Fibroblast of lung (primary cell): Measurements from ENCODE around the gene CDH4. TPM values are rescaled to one million over a fixed set of nuclear protein-coding genes. Genes with fewer than 3 reads are reported as not detected.

Experiments used
- DNase-seq, 2 donors: peaks; one replicate each; pipeline versions ENCODE4 v3.0.0 to v3.0.0-alpha.2; 2010; ENCODE audit warnings: low read depth in 2 of 2
- H2AFZ ChIP-seq: 2 replicates; pipeline ENCODE4 v1.5.1; 2012; ENCODE audit warnings: low read length, control low read depth, inconsistent platforms
- H3K27ac ChIP-seq: 2 replicates; pipeline ENCODE4 v1.5.1; 2011; ENCODE audit warnings: low read length, control low read depth; ENCODE audit not compliant: insufficient read depth
- H3K27me3 ChIP-seq: 2 replicates; pipeline ENCODE4 v1.5.1; 2011; ENCODE audit warnings: mild to moderate bottlenecking, low read length; ENCODE audit not compliant: control insufficient read depth, insufficient read depth
- H3K36me3 ChIP-seq: 2 replicates; pipeline ENCODE4 v1.5.1; 2011; ENCODE audit warnings: low read length; ENCODE audit not compliant: control insufficient read depth, insufficient read depth
- H3K4me1 ChIP-seq: 2 replicates; pipeline ENCODE4 v1.5.1; 2011; ENCODE audit warnings: low read length; ENCODE audit not compliant: control insufficient read depth, insufficient read depth; ENCODE audit errors: extremely low read depth
- H3K4me2 ChIP-seq: 2 replicates; pipeline ENCODE4 v1.5.1; 2011; ENCODE audit warnings: low read length, control low read depth; ENCODE audit not compliant: insufficient read depth; ENCODE audit errors: extremely low read depth
- H3K4me3 ChIP-seq, 4 experiments: fragments of 200-600 bp in 1 of 4; sonication (generic) in 1 of 4; replicated peaks in 1 of 4; 2 replicates each; pipeline ENCODE4 v1.5.1; 2011 to 2016; ENCODE audit warnings: low read length in 4 of 4, low read depth in 3 of 4, mild to moderate bottlenecking in 3 of 4, control low read depth in 2 of 4, inconsistent platforms in 1 of 4, mixed read lengths in 1 of 4; ENCODE audit not compliant: insufficient read depth in 1 of 4; ENCODE audit errors: control extremely low read depth in 1 of 4
- H3K79me2 ChIP-seq: 2 replicates; pipeline ENCODE4 v1.5.1; 2012; ENCODE audit warnings: mild to moderate bottlenecking, low read length, inconsistent platforms; ENCODE audit not compliant: control insufficient read depth, insufficient read depth
- H3K9ac ChIP-seq: 2 replicates; pipeline ENCODE4 v1.5.1; 2011; ENCODE audit warnings: mild to moderate bottlenecking, low read length, control low read depth; ENCODE audit not compliant: insufficient read depth
- H3K9me3 ChIP-seq: 2 replicates; pipeline ENCODE4 v1.5.1; 2012; ENCODE audit warnings: low read depth, low read length; ENCODE audit not compliant: control insufficient read depth, insufficient read depth
- H4K20me1 ChIP-seq: 2 replicates; pipeline ENCODE4 v1.5.1; 2011; ENCODE audit warnings: low read length; ENCODE audit not compliant: control insufficient read depth, insufficient read depth; ENCODE audit errors: extremely low read depth
- EZH2 ChIP-seq: IDR thresholded peaks from 2 replicates; pipeline ENCODE4 v1.5.1; 2012; ENCODE audit warnings: low read length, control low read depth, mild to moderate bottlenecking; ENCODE audit errors: missing control alignments
- polyA plus RNA-seq, 2 donors: library from polyadenylated mRNA; depleted of rRNA in 1 of 2; stranded (reverse) in 1 of 2; unstranded in 1 of 2; fragments of >200 nt; gene quantifications; 2 replicates each; pipeline ENCODE4 v1.2.1, GENCODE V29; 2011 to 2012; ENCODE audit warnings: missing spikeins in 1 of 2
- total RNA-seq: library from RNA; depleted of rRNA; stranded (reverse); fragments of >200 nt; gene quantifications from 2 replicates; pipeline ENCODE4 v1.2.1, GENCODE V29; 2014
- TF ChIP-seq, protein P1 (sequence below), 2 donors: IDR thresholded peaks in 1 of 2; conservative IDR thresholded peaks in 1 of 2; 1 replicate in 1 of 2; 2 replicates in 1 of 2; pipeline ENCODE4 v1.5.1; 2011 to 2012; ENCODE audit warnings: low read length in 2 of 2, control low read depth in 1 of 2, inconsistent platforms in 1 of 2, low read depth in 1 of 2, mild to moderate bottlenecking in 1 of 2

CDH4 gene
- total and polyA plus RNA-seq, 2 donors (not counting 1 experiment from before 2014, with no cell fraction given) = 4.8 to 6.8 TPM

DNA sequence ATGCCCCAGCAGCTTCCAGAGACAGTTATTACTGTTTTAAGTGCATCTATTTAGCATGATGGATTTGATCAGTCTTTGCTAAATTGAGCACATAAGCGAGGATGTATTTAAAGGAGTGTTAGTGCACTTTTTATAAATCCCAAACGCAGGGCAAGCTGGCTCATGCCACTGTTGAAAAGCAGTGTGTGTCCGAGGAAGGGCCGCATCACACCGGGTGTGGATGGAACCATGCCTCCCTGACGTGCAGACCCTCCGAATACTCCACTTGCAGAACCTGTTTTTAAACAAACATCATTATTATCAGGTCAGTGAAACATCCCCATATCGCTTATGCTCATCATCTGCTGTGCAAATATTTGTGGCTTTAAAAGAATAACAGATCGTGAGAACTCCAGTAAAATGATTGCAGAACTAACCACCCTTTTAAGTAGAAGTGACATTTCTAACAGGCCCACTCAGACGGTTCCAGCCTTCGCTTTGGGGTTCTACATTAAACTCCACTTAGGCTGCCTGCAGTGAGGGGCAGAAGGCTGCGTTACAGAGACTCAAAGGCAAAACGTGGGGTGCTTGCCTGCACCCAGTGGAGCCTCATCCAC, 190.1 kb downstream of the CDH4 start:
- H2AFZ ChIP-seq = no peak overlapping the region
- no peaks in the 10 kb centered on the region for H3K79me2 ChIP-seq
- no peaks in the 10 kb centered on the region for H3K27me3 ChIP-seq
- no peaks in the 10 kb centered on the region for H3K36me3 ChIP-seq
- DNase-seq = peak in 1 of 2 donors; percentile 33
- no peaks in the 10 kb centered on the region for H3K9me3 ChIP-seq
- H3K4me2 ChIP-seq = no peak overlapping the region
- H3K9ac ChIP-seq = no peak overlapping the region
- TF ChIP-seq, protein P1, sequence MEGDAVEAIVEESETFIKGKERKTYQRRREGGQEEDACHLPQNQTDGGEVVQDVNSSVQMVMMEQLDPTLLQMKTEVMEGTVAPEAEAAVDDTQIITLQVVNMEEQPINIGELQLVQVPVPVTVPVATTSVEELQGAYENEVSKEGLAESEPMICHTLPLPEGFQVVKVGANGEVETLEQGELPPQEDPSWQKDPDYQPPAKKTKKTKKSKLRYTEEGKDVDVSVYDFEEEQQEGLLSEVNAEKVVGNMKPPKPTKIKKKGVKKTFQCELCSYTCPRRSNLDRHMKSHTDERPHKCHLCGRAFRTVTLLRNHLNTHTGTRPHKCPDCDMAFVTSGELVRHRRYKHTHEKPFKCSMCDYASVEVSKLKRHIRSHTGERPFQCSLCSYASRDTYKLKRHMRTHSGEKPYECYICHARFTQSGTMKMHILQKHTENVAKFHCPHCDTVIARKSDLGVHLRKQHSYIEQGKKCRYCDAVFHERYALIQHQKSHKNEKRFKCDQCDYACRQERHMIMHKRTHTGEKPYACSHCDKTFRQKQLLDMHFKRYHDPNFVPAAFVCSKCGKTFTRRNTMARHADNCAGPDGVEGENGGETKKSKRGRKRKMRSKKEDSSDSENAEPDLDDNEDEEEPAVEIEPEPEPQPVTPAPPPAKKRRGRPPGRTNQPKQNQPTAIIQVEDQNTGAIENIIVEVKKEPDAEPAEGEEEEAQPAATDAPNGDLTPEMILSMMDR (conservative IDR thresholded peaks at IDR 0.05 in 1 of 2, IDR thresholded peaks at IDR 0.05 in 1 of 2; ENCODE audit: low read depth in 1 of 2, low read length in 2 of 2) = no peak
- TF ChIP-seq EZH2 = no peak
- no peak overlapping the region for H3K27ac ChIP-seq
- peaks cover 7% of the 10 kb centered on the region for H3K4me1 ChIP-seq
- no peaks in the 10 kb centered on the region for H4K20me1 ChIP-seq
- H3K4me3 ChIP-seq = no peak overlapping the region

DNA sequence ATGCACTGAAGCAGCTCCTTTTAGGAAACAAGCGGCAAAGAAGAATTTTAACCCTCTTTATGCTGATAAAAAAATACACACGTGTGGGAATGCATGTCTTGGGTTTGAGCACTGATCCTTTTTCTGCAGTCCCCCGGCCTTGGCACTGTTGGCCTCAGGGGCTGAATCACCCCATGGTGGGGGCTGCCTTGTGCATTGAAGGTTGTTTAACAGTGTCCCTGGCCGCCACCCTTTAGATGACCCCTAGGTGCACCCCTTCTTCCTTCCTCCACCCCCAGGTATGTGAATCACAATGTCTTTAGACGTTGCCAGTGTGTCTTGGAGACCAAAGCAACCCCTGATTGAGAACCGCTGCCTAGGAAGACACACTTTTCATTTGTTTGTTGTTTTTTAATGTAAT, 190.7 kb downstream of the CDH4 start:
- no peak for DNase-seq
- Histone ChIP-seq H3K27ac (no peak overlapping the region), H2AFZ (no peak overlapping the region), H3K79me2 (no peaks in the 10 kb centered on the region), H3K9ac (no peak overlapping the region), H3K4me3 (no peak overlapping the region), H3K9me3 (no peaks in the 10 kb centered on the region), H3K4me1 (peaks cover 4% of the 10 kb centered on the region), H3K27me3 (no peaks in the 10 kb centered on the region), H3K4me2 (no peak overlapping the region), H3K36me3 (no peaks in the 10 kb centered on the region), H4K20me1 (no peaks in the 10 kb centered on the region)
- TF ChIP-seq, protein P1 (conservative IDR thresholded peaks at IDR 0.05 in 1 of 2, IDR thresholded peaks at IDR 0.05 in 1 of 2; ENCODE audit: low read depth in 1 of 2, low read length in 2 of 2) = no peak
- TF ChIP-seq EZH2 = no peak

DNA sequence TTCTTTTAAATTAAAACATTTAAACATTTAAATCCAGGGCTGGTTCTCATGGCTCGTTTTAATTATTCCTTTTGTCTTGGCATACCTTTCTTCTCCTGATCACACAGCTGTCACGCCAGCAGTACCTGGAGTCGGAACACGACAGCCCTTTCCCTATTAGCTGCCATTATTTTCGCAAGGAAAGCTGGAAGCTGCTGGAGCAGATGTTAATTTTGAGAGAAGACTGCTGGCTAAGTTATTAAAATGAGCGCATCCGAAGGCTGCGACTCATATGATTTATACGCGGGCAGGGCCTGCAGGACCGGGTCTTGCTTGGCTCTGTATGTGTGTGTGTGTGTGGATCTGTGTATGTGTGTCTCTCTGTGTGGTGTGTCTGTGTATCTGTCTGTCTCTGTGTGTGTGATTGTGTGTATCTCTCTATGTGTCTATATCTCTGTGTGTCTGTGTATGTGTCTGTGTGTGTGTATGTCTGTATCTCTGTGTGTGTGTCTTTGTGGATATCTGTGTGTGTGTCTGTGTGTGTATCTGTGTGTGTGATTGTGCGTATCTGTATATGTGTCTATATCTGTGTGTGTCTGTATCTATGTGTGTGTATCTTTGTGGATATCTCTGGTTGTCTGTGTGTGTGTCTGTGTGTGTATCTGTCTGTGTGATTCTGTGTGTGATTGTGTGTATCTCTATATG, 191.5 kb downstream of the CDH4 start:
- peak; percentile 56 to 57 for DNase-seq
- no peaks in the 10 kb centered on the region for H3K36me3 ChIP-seq
- H3K27me3 ChIP-seq = no peaks in the 10 kb centered on the region
- TF ChIP-seq, protein P1 (conservative IDR thresholded peaks at IDR 0.05 in 1 of 2, IDR thresholded peaks at IDR 0.05 in 1 of 2; ENCODE audit: low read depth in 1 of 2, low read length in 2 of 2) = no peak
- TF ChIP-seq EZH2 = no peak
- H3K27ac ChIP-seq = no peak overlapping the region
- no peak overlapping the region for H3K9ac ChIP-seq
- no peak overlapping the region for H3K4me2 ChIP-seq
- no peak overlapping the region for H3K4me3 ChIP-seq
- H3K9me3 ChIP-seq = no peaks in the 10 kb centered on the region
- H3K4me1 ChIP-seq = peaks cover 4% of the 10 kb centered on the region
- no peak overlapping the region for H2AFZ ChIP-seq
- no peaks in the 10 kb centered on the region for H3K79me2 ChIP-seq
- H4K20me1 ChIP-seq = no peaks in the 10 kb centered on the region
